Left lung (tissue), 10 donors: Measurements from ENCODE around the gene CTIF. TPM values are rescaled to one million over a fixed set of nuclear protein-coding genes. Genes with fewer than 3 reads are reported as not detected.
"Not testable (repeated sequence)": the region's sequence is repeated elsewhere in the genome, so short reads cannot be mapped to it uniquely, and the experiment has no call there.

Experiments
- ATAC-seq: fragments of 200-7000 bp; cut with Tn5 transposase; one replicate; pipeline ENCODE4 v1.9.1; 2020; ENCODE audit warnings: moderate library complexity
- DNase-seq, 4 donors: peaks; one replicate each; pipeline ENCODE4 v3.0.0-alpha.2; 2013 to 2020
- H3K27ac ChIP-seq, 2 donors: fragments of 200-600 bp; sonication (generic) in 1 of 2; one replicate each; pipeline versions ENCODE4 v1.5.0 to v1.8.0; 2020 to 2021
- H3K27me3 ChIP-seq, 2 donors: fragments of 200-600 bp; sonication (generic) in 1 of 2; one replicate each; pipeline versions ENCODE4 v1.5.0 to v1.8.0; 2020 to 2021
- H3K36me3 ChIP-seq, 2 donors: fragments of 200-600 bp; sonication (generic) in 1 of 2; one replicate each; pipeline versions ENCODE4 v1.5.0 to v1.8.0; 2020 to 2021
- H3K4me1 ChIP-seq, 2 donors: fragments of 200-600 bp; one replicate each; pipeline ENCODE4 v1.8.0; 2021
- H3K4me3 ChIP-seq, 2 donors: fragments of 200-600 bp; sonication (generic) in 1 of 2; one replicate each; pipeline versions ENCODE4 v1.5.0 to v1.8.0; 2020 to 2021; ENCODE audit warnings: mild to moderate bottlenecking in 1 of 2
- H3K9me3 ChIP-seq, 2 donors: fragments of 200-600 bp; sonication (generic) in 1 of 2; one replicate each; pipeline versions ENCODE4 v1.5.0 to v1.8.0; 2020 to 2021
- CTCF ChIP-seq, 2 donors: fragments of 200-600 bp; sonication (generic) in 1 of 2; IDR thresholded peaks; one replicate each; pipeline versions ENCODE4 v1.5.0 to v1.8.0; 2021; ENCODE audit warnings: antibody characterized with exemption in 2 of 2
- intact Hi-C, 2 donors: fragments of 100-400 bp; cut with DNase I; formaldehyde crosslinking; loops; one replicate each; pipeline versions ENCODE4 v1.11.2 to v1.14.2; 2022
- polyA plus RNA-seq, 6 donors: library from polyadenylated mRNA; unstranded; fragments of 120-200 nt; gene quantifications; one replicate each; pipeline ENCODE4 v1.2.1, GENCODE V29; 2013; ENCODE audit not compliant: insufficient read length in 6 of 6
- total RNA-seq, 2 donors: library from RNA; stranded (reverse); fragmentation: NEBNext Ultra II Directional; extraction: Animal tissue kit (Norgen Biotek cat#: 25700); gene quantifications; one replicate each; pipeline ENCODE4 v1.2.1, GENCODE V29; 2021
- donor health status: DM: no; HTN: yes; CAD: no.
- donor health status: DM: no; HTN: no; CAD: no.

CTIF gene
- total and polyA plus RNA-seq, 8 donors: 24.9 to 46.1 (median 34.9) TPM

- intact Hi-C loops: no loop called here
- no peaks in the 10 kb centered on the region for H3K4me1 ChIP-seq
- H3K36me3 ChIP-seq: no peaks in the 10 kb centered on the region
- no peak for DNase-seq
- no peak overlapping the region for H3K4me3 ChIP-seq
- no peak for ATAC-seq
- TF ChIP-seq CTCF (IDR thresholded peaks at IDR 0.05): no peak
- no peaks in the 10 kb centered on the region for H3K9me3 ChIP-seq
- no peaks in the 10 kb centered on the region for H3K27me3 ChIP-seq
- no peak overlapping the region for H3K27ac ChIP-seq
Measured at GRCh38 chr18:48497863-48498262, 41.0 kb upstream of the CTIF start.

- Histone ChIP-seq H3K4me3 (no peak overlapping the region), H3K9me3 (no peaks in the 10 kb centered on the region), H3K27me3 (no peaks in the 10 kb centered on the region), H3K4me1 (no peaks in the 10 kb centered on the region), H3K27ac (no peak overlapping the region), H3K36me3 (no peaks in the 10 kb centered on the region)
- ATAC-seq (no peak), DNase-seq (no peak)
- intact Hi-C loops: no loop called here
- no peak for TF ChIP-seq CTCF (IDR thresholded peaks at IDR 0.05)
Measured at GRCh38 chr18:48500517-48500916, 38.3 kb upstream of the CTIF start.

- no peaks in the 10 kb centered on the region for H3K36me3 ChIP-seq
- intact Hi-C loops: no loop called here
- no peak for ATAC-seq
- no peak for TF ChIP-seq CTCF (IDR thresholded peaks at IDR 0.05)
- H3K9me3 ChIP-seq: peaks cover 0 to 17% of the 10 kb centered on the region in 2 donors
- DNase-seq: no peak
- H3K4me3 ChIP-seq: no peak overlapping the region
- no peaks in the 10 kb centered on the region for H3K4me1 ChIP-seq
- H3K27ac ChIP-seq: no peak overlapping the region
- H3K27me3 ChIP-seq: no peaks in the 10 kb centered on the region
Measured at GRCh38 chr18:48502906-48503305, 35.9 kb upstream of the CTIF start.

GRCh38 chr18:48504819-48505218, 34.0 kb upstream of the CTIF start:
- peaks cover 0 to 24% of the 10 kb centered on the region in 2 donors for H3K9me3 ChIP-seq
- H3K27ac ChIP-seq: no peak overlapping the region
- TF ChIP-seq CTCF (IDR thresholded peaks at IDR 0.05): no peak
- no peaks in the 10 kb centered on the region for H3K4me1 ChIP-seq
- intact Hi-C loops: no loop called here
- no peaks in the 10 kb centered on the region for H3K36me3 ChIP-seq
- DNase-seq (no peak), ATAC-seq (no peak)
- no peaks in the 10 kb centered on the region for H3K27me3 ChIP-seq
- H3K4me3 ChIP-seq: no peak overlapping the region

GRCh38 chr18:48506983-48507568, 31.8 kb upstream of the CTIF start:
- DNase-seq, H3K27ac ChIP-seq, H3K36me3 ChIP-seq, H3K4me3 ChIP-seq, ATAC-seq, H3K27me3 ChIP-seq, H3K4me1 ChIP-seq, intact Hi-C loops: not testable (repeated sequence)
- peaks cover 0 to 24% of the 10 kb centered on the region in 2 donors for H3K9me3 ChIP-seq

- peaks cover 0 to 11% of the 10 kb centered on the region in 2 donors for H3K9me3 ChIP-seq
- H3K27me3 ChIP-seq, intact Hi-C loops, H3K27ac ChIP-seq, H3K36me3 ChIP-seq, H3K4me3 ChIP-seq, ATAC-seq, DNase-seq, H3K4me1 ChIP-seq: not testable (repeated sequence)
Measured at GRCh38 chr18:48512498-48512897, 26.3 kb upstream of the CTIF start.
